GM12872 (cell line): ENCODE data around the gene TBC1D14.
A peak's percentile ranks its signal among the peaks of the same experiment; 100 is the strongest.

Source experiments
- CTCF ChIP-seq: IDR thresholded peaks from 3 replicates; pipeline ENCODE4 v1.5.1; 2011; ENCODE audit warnings: low read depth, mild to moderate bottlenecking, low read length, moderate library complexity; ENCODE audit not compliant: insufficient read depth

The TBC1D14 gene

GRCh38 chr4:6909113-6909969 is at the start of gene TBC1D14:
Gene TBC1D14 (plus strand): TSS chr4:6909826. CDS start chr4:6923390, 13,564 bp downstream.
- TF ChIP-seq CTCF: no peak; the same call in 2 of the 3 replicates

- TF ChIP-seq CTCF: no peak
Measured at GRCh38 chr4:6868386-6868785, 41.2 kb upstream of the TBC1D14 start.

GRCh38 chr4:6869944-6870343 is 39.7 kb upstream of the TBC1D14 start:
- no peak for TF ChIP-seq CTCF

GRCh38 chr4:6873291-6873690 is 36.3 kb upstream of the TBC1D14 start:
- TF ChIP-seq CTCF: peak; percentile 11; the same call in 1 of the 3 replicates

- peak; percentile 95 for TF ChIP-seq CTCF
Measured at GRCh38 chr4:6873792-6874461, 35.7 kb upstream of the TBC1D14 start.

- TF ChIP-seq CTCF: no peak
Measured at GRCh38 chr4:6874981-6875380, 34.6 kb upstream of the TBC1D14 start.

- TF ChIP-seq CTCF: no peak
Measured at GRCh38 chr4:6875431-6875831, 34.2 kb upstream of the TBC1D14 start.
